GM23248 (cell line): ENCODE results near the gene PTK7. TPM values are rescaled to one million over a fixed set of nuclear protein-coding genes. Genes with fewer than 3 reads are reported as not detected.

Experiments
- DNase-seq: peaks from one replicate; pipeline ENCODE4 v3.0.0-alpha.2; 2015
- H2AFZ ChIP-seq: fragments of 200-600 bp; sonication (generic); 2 replicates; pipeline ENCODE4 v1.6.1; 2016; ENCODE audit warnings: antibody characterized with exemption
- H3F3A ChIP-seq: fragments of 200-600 bp; sonication (generic); 2 replicates; pipeline ENCODE4 v1.6.1; 2016; ENCODE audit warnings: mild to moderate bottlenecking, antibody characterized with exemption, mixed run types; ENCODE audit not compliant: insufficient read depth
- H3K27ac ChIP-seq: fragments of 200-600 bp; sonication (generic); 2 replicates; pipeline ENCODE4 v1.5.1; 2016; ENCODE audit warnings: mild to moderate bottlenecking
- H3K27me3 ChIP-seq: fragments of 200-600 bp; sonication (generic); replicated peaks from 2 replicates; pipeline ENCODE4 v1.6.1; 2016; ENCODE audit warnings: mild to moderate bottlenecking; ENCODE audit not compliant: insufficient read depth
- H3K36me3 ChIP-seq: fragments of 200-600 bp; sonication (generic); 2 replicates; pipeline ENCODE4 v1.6.1; 2016; ENCODE audit warnings: low read depth, mild to moderate bottlenecking
- H3K4me1 ChIP-seq: fragments of 200-600 bp; sonication (generic); 2 replicates; pipeline ENCODE4 v1.6.1; 2016; ENCODE audit warnings: mild to moderate bottlenecking; ENCODE audit not compliant: insufficient read depth
- H3K4me2 ChIP-seq: fragments of 200-600 bp; sonication (generic); one replicate; pipeline ENCODE4 v1.6.1; 2016; ENCODE audit warnings: mild to moderate bottlenecking; ENCODE audit not compliant: unreplicated experiment
- H3K4me3 ChIP-seq: fragments of 200-600 bp; sonication (generic); 2 replicates; pipeline ENCODE4 v1.5.1; 2016; ENCODE audit warnings: mild to moderate bottlenecking
- H3K79me2 ChIP-seq: fragments of 200-600 bp; sonication (generic); 2 replicates; pipeline ENCODE4 v1.6.1; 2016; ENCODE audit warnings: mild to moderate bottlenecking; ENCODE audit not compliant: insufficient read depth
- H3K9ac ChIP-seq: fragments of 200-600 bp; sonication (generic); 2 replicates; pipeline ENCODE4 v1.6.1; 2016; ENCODE audit warnings: mild to moderate bottlenecking
- H3K9me2 ChIP-seq: fragments of 200-600 bp; sonication (generic); 2 replicates; pipeline ENCODE4 v1.6.1; 2016; ENCODE audit warnings: mixed run types, mild to moderate bottlenecking, moderate library complexity; ENCODE audit not compliant: insufficient read depth
- H3K9me3 ChIP-seq: fragments of 200-600 bp; sonication (generic); one replicate; pipeline ENCODE4 v1.6.1; 2017; ENCODE audit warnings: low read depth
- H4K20me1 ChIP-seq: fragments of 200-600 bp; sonication (generic); 2 replicates; pipeline ENCODE4 v1.6.0; 2016; ENCODE audit not compliant: insufficient read depth
- EZH2 ChIP-seq: fragments of 200-600 bp; sonication (generic); IDR thresholded peaks from 2 replicates; pipeline ENCODE4 v1.6.1; 2018; ENCODE audit warnings: antibody characterized with exemption, mild to moderate bottlenecking; ENCODE audit not compliant: insufficient read depth, poor library complexity, severe bottlenecking
- EZH2phosphoT487 ChIP-seq: fragments of 200-600 bp; sonication (generic); IDR thresholded peaks from 2 replicates; pipeline ENCODE4 v1.6.1; 2018; ENCODE audit warnings: antibody characterized with exemption, moderate library complexity, mild to moderate bottlenecking, low read depth; ENCODE audit not compliant: insufficient read depth
- WGBS, 2 experiments: methylation state at CpG; one replicate each; pipeline ENCODE4 v1.1.6; 2015 to 2017; ENCODE audit warnings: low lambda C conversion rate in 2 of 2, low coverage in 1 of 2; ENCODE audit errors: missing lambda C conversion rate in 2 of 2; 5-methylcytosine and 5-hydroxymethylcytosine counted together
- in situ Hi-C: fragments of 300-500 bp; cut with MboI; formaldehyde crosslinking; loops from 2 replicates; pipeline ENCODE4 v1.15.0; 2020
- polyA plus RNA-seq: library from polyadenylated mRNA; unstranded; fragments of >200 nt; fragmentation: Nextera tagmentation; extraction: Ambion mirVana; gene quantifications from 2 replicates; pipeline ENCODE4 v1.2.1, GENCODE V29; 2016
- total RNA-seq: library from RNA; depleted of rRNA; stranded (reverse); fragments of >200 nt; shearing (Covaris generic); gene quantifications from 2 replicates; pipeline ENCODE4 v1.2.3, GENCODE V29; 2014

PTK7 gene
- total and polyA plus RNA-seq, 2 experiments from 2014 or later = 110 to 146 TPM

DNA sequence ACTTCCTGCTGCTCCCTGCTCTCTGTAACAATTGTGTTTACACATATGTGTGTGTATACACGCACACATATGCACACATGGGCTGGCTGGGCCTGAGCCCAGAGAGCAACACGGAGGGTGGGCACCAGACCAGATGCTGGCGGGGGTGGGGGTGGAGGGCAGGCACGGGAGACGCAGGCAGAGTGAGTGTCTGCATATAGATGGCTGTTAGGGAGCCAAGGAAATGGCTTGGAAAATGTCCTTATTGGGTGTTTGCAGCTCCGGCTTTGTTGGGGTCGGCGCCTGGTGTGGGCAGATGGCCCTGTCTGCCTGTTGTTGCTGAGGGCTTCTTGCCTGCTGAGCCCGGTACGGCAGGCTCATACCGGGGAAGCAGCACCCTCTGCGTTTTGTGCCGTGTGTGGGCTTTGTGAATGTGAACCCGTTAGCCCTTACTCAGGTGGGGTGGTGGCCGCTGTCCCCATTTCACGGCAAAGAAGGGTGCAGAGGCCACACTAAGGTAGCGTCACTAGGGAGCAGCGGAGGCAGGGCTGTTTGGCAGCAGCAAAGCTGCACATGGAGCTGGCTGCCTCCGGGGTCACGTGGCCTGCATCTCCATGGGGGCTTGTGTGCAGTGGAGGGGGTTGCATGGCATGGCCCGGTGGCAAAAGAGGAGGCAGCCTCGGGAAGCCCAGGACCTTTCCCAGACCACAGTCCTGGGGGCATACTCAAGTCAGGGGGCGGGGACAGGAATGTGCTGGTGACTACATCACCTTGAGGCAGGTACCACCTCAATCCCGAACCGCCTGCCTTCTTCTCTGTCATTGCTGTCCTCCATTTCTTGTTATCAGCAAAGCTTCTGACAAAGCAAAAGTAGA is 47.6 kb downstream of the PTK7 start:
- Histone ChIP-seq H3K9ac (peak overlapping the region; percentile 85), H3K36me3 (no peaks in the 10 kb centered on the region), H3K27ac (peak overlapping the region; percentile 100), H3K27me3 (no peaks in the 10 kb centered on the region), H3K79me2 (peaks cover 81% of the 10 kb centered on the region), H3K4me2 (peak overlapping the region; percentile 67), H3K4me3 (no peak overlapping the region), H2AFZ (0 out of 2 replicates have a peak overlapping the region, but pooled peaks have one; percentile 8), H3K9me2 (no peaks in the 10 kb centered on the region), H3K9me3 (no peaks in the 10 kb centered on the region), H3K4me1 (peaks cover 75% of the 10 kb centered on the region), H4K20me1 (no peaks in the 10 kb centered on the region), H3F3A (peaks cover 53% of the 10 kb centered on the region)
- WGBS, 2 experiments = 19 to 20% methylated on average over 24 to 25 of the region's 25 CpGs
- DNase-seq = peak; percentile 34
- in situ Hi-C loops = no loop called here
- TF ChIP-seq EZH2phosphoT487 (no peak), EZH2 (no peak)

DNA sequence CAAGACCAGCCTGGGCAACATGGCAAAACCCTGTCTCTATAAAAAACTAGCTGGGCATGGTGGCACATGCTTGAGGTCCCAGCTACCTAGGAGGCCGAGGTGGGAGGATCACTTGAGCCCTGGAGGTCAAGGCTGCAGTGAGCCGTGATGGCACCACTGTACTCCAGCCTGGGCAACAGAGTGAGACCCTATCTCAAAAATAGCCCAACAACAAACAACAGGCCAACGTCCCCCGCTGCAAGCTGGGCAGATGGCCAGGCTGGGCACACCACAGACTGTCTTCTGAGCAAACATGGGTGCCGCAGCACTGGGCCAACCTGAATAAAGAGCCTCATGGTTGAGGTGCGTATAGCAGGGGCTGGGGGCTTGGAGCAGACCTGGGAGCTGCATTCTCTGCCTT is 48.4 kb downstream of the PTK7 start:
- no peaks in the 10 kb centered on the region for H4K20me1 ChIP-seq
- 63 to 64% methylated on average over 6 of the region's 6 CpGs for WGBS, 2 experiments
- no peak overlapping the region for H2AFZ ChIP-seq
- no peaks in the 10 kb centered on the region for H3K9me3 ChIP-seq
- no peak overlapping the region for H3K4me2 ChIP-seq
- peak overlapping the region; percentile 85 for H3K9ac ChIP-seq
- H3K36me3 ChIP-seq = no peaks in the 10 kb centered on the region
- no peak overlapping the region for H3K4me3 ChIP-seq
- no peak for DNase-seq
- TF ChIP-seq EZH2 = no peak
- no peak for TF ChIP-seq EZH2phosphoT487
- no peaks in the 10 kb centered on the region for H3K9me2 ChIP-seq
- H3K27me3 ChIP-seq = no peaks in the 10 kb centered on the region
- H3K79me2 ChIP-seq = peaks cover 80% of the 10 kb centered on the region
- in situ Hi-C loops = no loop called here
- peaks cover 82% of the 10 kb centered on the region for H3K4me1 ChIP-seq
- H3F3A ChIP-seq = peaks cover 53% of the 10 kb centered on the region
- H3K27ac ChIP-seq = peak overlapping the region; percentile 100

- in situ Hi-C loops = loop anchor here (5.0 kb wide), 1 partner anchor 63 kb away; no protein-coding TSS in a partner anchor
- H3K27ac ChIP-seq = peak overlapping the region; percentile 100
Observed at GRCh38 chr6:43125119-43125518, 49.0 kb downstream of the PTK7 start.

DNA sequence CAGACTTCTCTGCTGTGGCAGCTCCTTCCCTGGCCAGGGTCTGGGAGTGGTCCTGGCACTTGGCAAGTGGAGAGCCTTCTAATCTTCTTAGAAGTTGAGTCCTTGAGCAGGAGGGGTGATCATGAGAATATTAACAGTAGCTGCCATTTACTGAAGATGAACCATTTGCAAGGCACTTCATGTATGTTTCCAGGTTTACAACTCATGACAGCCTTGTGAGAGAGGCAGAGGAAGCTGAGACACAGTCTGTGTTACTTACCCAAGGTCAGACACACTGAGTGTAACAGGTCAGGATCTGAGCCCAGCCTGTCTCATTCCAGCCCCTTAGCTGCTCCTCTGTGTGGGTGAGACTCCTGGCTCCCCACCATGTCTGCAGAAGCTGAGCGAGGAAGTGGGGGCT is 49.4 kb downstream of the PTK7 start:
- Histone ChIP-seq H3K9me2 (no peaks in the 10 kb centered on the region), H3K9me3 (no peaks in the 10 kb centered on the region), H3K4me3 (no peak overlapping the region), H3K9ac (peak overlapping the region; percentile 85), H3K79me2 (peaks cover 80% of the 10 kb centered on the region), H3K27ac (peak overlapping the region; percentile 100), H4K20me1 (no peaks in the 10 kb centered on the region), H3K4me2 (peak overlapping the region; percentile 4), H3K27me3 (no peaks in the 10 kb centered on the region), H3F3A (peaks cover 51% of the 10 kb centered on the region), H3K4me1 (peaks cover 76% of the 10 kb centered on the region), H3K36me3 (no peaks in the 10 kb centered on the region), H2AFZ (no peak overlapping the region)
- WGBS, 2 experiments = 93 to 100% methylated on average over 1 of the region's 1 CpG
- TF ChIP-seq EZH2phosphoT487 = no peak
- no peak for TF ChIP-seq EZH2
- in situ Hi-C loops = loop anchor here (5.0 kb wide), 1 partner anchor 63 kb away; no protein-coding TSS in a partner anchor
- DNase-seq = peak; percentile 54

More at GRCh38 chr6:43125119-43125518, 49.0 kb downstream of the PTK7 start:
- H2AFZ ChIP-seq = no peak overlapping the region
- H3K36me3 ChIP-seq = no peaks in the 10 kb centered on the region
- peak overlapping the region; percentile 4 for H3K4me2 ChIP-seq
- peak overlapping the region; percentile 85 for H3K9ac ChIP-seq
- TF ChIP-seq EZH2 (no peak), EZH2phosphoT487 (0 out of 2 replicates have a peak, but pooled peaks have one; percentile 56)
- H4K20me1 ChIP-seq = no peaks in the 10 kb centered on the region
- 21 to 24% methylated on average over 6 of the region's 6 CpGs for WGBS, 2 experiments
- no peaks in the 10 kb centered on the region for H3K27me3 ChIP-seq
- peaks cover 80% of the 10 kb centered on the region for H3K4me1 ChIP-seq
- no peaks in the 10 kb centered on the region for H3K9me3 ChIP-seq
- H3F3A ChIP-seq = peaks cover 53% of the 10 kb centered on the region
- H3K4me3 ChIP-seq = no peak overlapping the region
- H3K79me2 ChIP-seq = peaks cover 80% of the 10 kb centered on the region
- peak; percentile 91 for DNase-seq
- H3K9me2 ChIP-seq = no peaks in the 10 kb centered on the region
